Measurements from ENCODE around the gene GRIK4.

Gene GRIK4

GRCh38 chr11:120695939-120696338, 184.4 kb downstream of the GRIK4 start:
- peaks cover 2% of the 10 kb centered on the region for H3K27me3 ChIP-seq (ENCODE audit: insufficient read depth, poor library complexity, severe bottlenecking)
- TF ChIP-seq GABPA (IDR thresholded peaks at IDR 0.05; ENCODE audit: low read depth), result no peak
- no peak for TF ChIP-seq SPI1 (IDR thresholded peaks at IDR 0.05; ENCODE audit: borderline replicate concordance, low read depth)
- TF ChIP-seq POLR2AphosphoS5 (IDR thresholded peaks at IDR 0.05; ENCODE audit: low read depth), result no peak
- no peak for TF ChIP-seq CTCF (IDR thresholded peaks at IDR 0.05; ENCODE audit: insufficient read depth, low read length)
- TF ChIP-seq REST (IDR thresholded peaks at IDR 0.05; ENCODE audit: insufficient replicate concordance, low read depth), result no peak
- no peak for DNase-seq (ENCODE audit: low read depth in 1 of 2, low spot score in 1 of 2)
- no peak overlapping the region for H3K27ac ChIP-seq (replicated peaks)
- H3K4me3 ChIP-seq (replicated peaks; ENCODE audit: insufficient read depth, low read length), result no peak overlapping the region

GRCh38 chr11:120696597-120697218, 185.2 kb downstream of the GRIK4 start:
- no peak for TF ChIP-seq SPI1 (IDR thresholded peaks at IDR 0.05; ENCODE audit: borderline replicate concordance, low read depth)
- no peak for TF ChIP-seq POLR2AphosphoS5 (IDR thresholded peaks at IDR 0.05; ENCODE audit: low read depth)
- no peak for TF ChIP-seq CTCF (IDR thresholded peaks at IDR 0.05; ENCODE audit: insufficient read depth, low read length)
- TF ChIP-seq GABPA (IDR thresholded peaks at IDR 0.05; ENCODE audit: low read depth), result no peak
- TF ChIP-seq REST (IDR thresholded peaks at IDR 0.05; ENCODE audit: insufficient replicate concordance, low read depth), result no peak
- peaks cover 2% of the 10 kb centered on the region for H3K27me3 ChIP-seq (ENCODE audit: insufficient read depth, poor library complexity, severe bottlenecking)

GRCh38 chr11:120698918-120699317, 187.4 kb downstream of the GRIK4 start:
- H3K4me3 ChIP-seq (replicated peaks; ENCODE audit: insufficient read depth, low read length), result no peak overlapping the region
- TF ChIP-seq POLR2AphosphoS5 (IDR thresholded peaks at IDR 0.05; ENCODE audit: low read depth) (no peak), GABPA (IDR thresholded peaks at IDR 0.05; ENCODE audit: low read depth) (no peak), CTCF (IDR thresholded peaks at IDR 0.05; ENCODE audit: insufficient read depth, low read length) (no peak), REST (IDR thresholded peaks at IDR 0.05; ENCODE audit: insufficient replicate concordance, low read depth) (no peak)
- DNase-seq (ENCODE audit: low read depth in 1 of 2, low spot score in 1 of 2), result no peak
- H3K27me3 ChIP-seq (ENCODE audit: insufficient read depth, poor library complexity, severe bottlenecking), result peaks cover 2% of the 10 kb centered on the region
- no peak overlapping the region for H3K27ac ChIP-seq (replicated peaks)

More at GRCh38 chr11:120696597-120697218, 185.2 kb downstream of the GRIK4 start:
- Histone ChIP-seq H3K4me3 (replicated peaks; ENCODE audit: insufficient read depth, low read length) (no peak overlapping the region), H3K27ac (replicated peaks) (no peak overlapping the region)
- no peak for DNase-seq (ENCODE audit: low read depth in 1 of 2, low spot score in 1 of 2)
